ENCODE data around the gene TLR10. TPM values are rescaled to one million over a fixed set of nuclear protein-coding genes. Genes with fewer than 3 reads are reported as not detected.

Gene TLR10
- total and polyA plus RNA-seq, 9 of the 15 experiments (the other 6 are each of a cell fraction or from before 2014, with no cell fraction given): 0.03 to 0.05 TPM; not detected in 7

DNA sequence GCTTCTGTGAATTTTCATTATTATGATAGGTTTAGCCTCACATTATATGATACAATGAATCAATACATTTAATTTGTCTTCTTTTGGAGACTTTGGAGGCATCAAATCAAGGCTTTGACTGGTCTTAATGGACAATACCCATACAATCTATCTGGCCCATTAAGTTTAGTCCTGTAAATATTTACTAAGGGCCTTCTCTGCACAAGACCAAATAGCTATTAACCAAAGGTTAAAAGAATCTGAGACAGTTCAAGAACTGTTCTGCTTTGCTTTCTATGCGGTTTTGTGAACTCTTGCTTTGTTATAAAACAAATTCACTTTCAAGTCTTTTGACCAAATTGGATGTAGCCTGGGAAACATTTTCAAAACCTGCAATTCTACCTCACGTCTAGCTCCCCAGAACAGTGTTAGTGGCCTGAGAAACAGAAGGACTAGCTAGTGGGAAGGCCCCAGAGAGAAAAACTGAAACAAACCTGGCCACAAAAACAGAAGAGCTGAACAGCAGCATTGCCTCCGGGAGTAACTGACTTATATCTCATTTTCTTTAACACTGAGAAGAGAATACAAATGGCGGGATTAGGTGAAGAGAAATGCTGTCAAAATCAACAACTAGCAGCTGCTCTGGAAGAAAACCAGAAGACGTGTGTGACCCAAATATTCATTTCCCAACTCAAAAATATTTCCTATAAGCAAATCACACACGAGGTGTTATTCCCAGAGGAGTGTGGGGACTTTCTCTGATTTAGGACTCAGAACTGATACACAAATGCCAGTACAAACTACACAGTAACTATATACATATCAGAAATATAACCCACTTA, 21.3 kb upstream of the TLR10 start:
- no peaks in the 10 kb centered on the region for H4K20me1 ChIP-seq (replicated peaks; ENCODE audit: control insufficient read depth, insufficient read depth, low read length)
- H3K4me3 ChIP-seq: no peak overlapping the region
- 26% methylated on average over 6 of the region's 6 CpGs for WGBS (ENCODE audit: insufficient coverage, low coverage, missing lambda C conversion rate)
- ChIA-PET POLR2A (interaction anchor here (0.6 kb wide), 1 partner anchor 242 kb away, joined by 3 read pairs; no protein-coding TSS in a partner anchor), CTCF (ENCODE audit: low intra/inter-chr PET ratio) (interaction anchor here (0.7 kb wide), 1 partner anchor 189 kb away, joined by 3 read pairs; no protein-coding TSS in a partner anchor)
- no peaks in the 10 kb centered on the region for H3K9me3 ChIP-seq (replicated peaks; ENCODE audit: control insufficient read depth, insufficient read depth, low read depth, low read length)
- no peaks in the 10 kb centered on the region for H3K27me3 ChIP-seq (ENCODE audit: control insufficient read depth in 2 of 2, insufficient read depth in 2 of 2, low read length in 2 of 2)
- H2AFZ ChIP-seq (ENCODE audit: low read depth, low read length): peak overlapping the region; percentile 44; the same call in 1 of the 2 replicates
- H3K4me1 ChIP-seq (replicated peaks in 1 of 2; ENCODE audit: control insufficient read depth in 2 of 2, insufficient read depth in 2 of 2, low read length in 2 of 2): no peaks in the 10 kb centered on the region
- BruUV-seq (replicated peaks): TSS peak; percentile 41
- FAIRE-seq (no peak), DNase-seq (ENCODE audit: extremely low read depth in 1 of 4, low spot score in 3 of 4) (no peak), ATAC-seq (no peak)
- H3K27ac ChIP-seq (ENCODE audit: extremely low read depth, low read depth, low read length): no peak overlapping the region
- H3K9ac ChIP-seq (ENCODE audit: insufficient read depth in 1 of 2, low read depth in 2 of 2, low read length in 2 of 2): no peak overlapping the region
- no peaks in the 10 kb centered on the region for H3K79me2 ChIP-seq (ENCODE audit: control insufficient read depth, insufficient read depth, low read length)
- no peaks in the 10 kb centered on the region for H3K36me3 ChIP-seq (ENCODE audit: control insufficient read depth, insufficient read depth, low read length)
- no peaks in the 10 kb centered on the region for H3K9me1 ChIP-seq (ENCODE audit: control insufficient read depth, insufficient read depth, low read length)
- in situ Hi-C loops (cut with MboI) (no loop called here), intact Hi-C loops (cut with micrococcal nuclease) (loop anchor here (5.0 kb wide), 1 partner anchor 47 kb away; no protein-coding TSS in a partner anchor)
- no peak overlapping the region for H3K4me2 ChIP-seq (ENCODE audit: insufficient read depth, low read length)
- no peak for TF ChIP-seq YBX1 (IDR thresholded peaks at IDR 0.05)
- no peak for TF ChIP-seq ZNF41 (CRISPR knock-in tag; conservative IDR thresholded peaks at IDR 0.05)
- TF ChIP-seq ZNF121 (CRISPR knock-in tag; conservative IDR thresholded peaks at IDR 0.05): no peak
- no peak for TF ChIP-seq KLF6 (CRISPR knock-in tag; IDR thresholded peaks at IDR 0.05; ENCODE audit: borderline replicate concordance)
- TF ChIP-seq, protein P1, sequence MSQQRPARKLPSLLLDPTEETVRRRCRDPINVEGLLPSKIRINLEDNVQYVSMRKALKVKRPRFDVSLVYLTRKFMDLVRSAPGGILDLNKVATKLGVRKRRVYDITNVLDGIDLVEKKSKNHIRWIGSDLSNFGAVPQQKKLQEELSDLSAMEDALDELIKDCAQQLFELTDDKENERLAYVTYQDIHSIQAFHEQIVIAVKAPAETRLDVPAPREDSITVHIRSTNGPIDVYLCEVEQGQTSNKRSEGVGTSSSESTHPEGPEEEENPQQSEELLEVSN (IDR thresholded peaks at IDR 0.05; ENCODE audit: borderline replicate concordance in 1 of 2, extremely low read depth in 1 of 2, insufficient read depth in 1 of 2, insufficient read length in 1 of 2, low read depth in 1 of 2, low read length in 1 of 2, poor library complexity in 1 of 2, severe bottlenecking in 1 of 2): no peak
- no peak for TF ChIP-seq ZNF431 (CRISPR knock-in tag; IDR thresholded peaks at IDR 0.05)
- no peak for TF ChIP-seq KHSRP (IDR thresholded peaks at IDR 0.05)
- TF ChIP-seq, protein P2, sequence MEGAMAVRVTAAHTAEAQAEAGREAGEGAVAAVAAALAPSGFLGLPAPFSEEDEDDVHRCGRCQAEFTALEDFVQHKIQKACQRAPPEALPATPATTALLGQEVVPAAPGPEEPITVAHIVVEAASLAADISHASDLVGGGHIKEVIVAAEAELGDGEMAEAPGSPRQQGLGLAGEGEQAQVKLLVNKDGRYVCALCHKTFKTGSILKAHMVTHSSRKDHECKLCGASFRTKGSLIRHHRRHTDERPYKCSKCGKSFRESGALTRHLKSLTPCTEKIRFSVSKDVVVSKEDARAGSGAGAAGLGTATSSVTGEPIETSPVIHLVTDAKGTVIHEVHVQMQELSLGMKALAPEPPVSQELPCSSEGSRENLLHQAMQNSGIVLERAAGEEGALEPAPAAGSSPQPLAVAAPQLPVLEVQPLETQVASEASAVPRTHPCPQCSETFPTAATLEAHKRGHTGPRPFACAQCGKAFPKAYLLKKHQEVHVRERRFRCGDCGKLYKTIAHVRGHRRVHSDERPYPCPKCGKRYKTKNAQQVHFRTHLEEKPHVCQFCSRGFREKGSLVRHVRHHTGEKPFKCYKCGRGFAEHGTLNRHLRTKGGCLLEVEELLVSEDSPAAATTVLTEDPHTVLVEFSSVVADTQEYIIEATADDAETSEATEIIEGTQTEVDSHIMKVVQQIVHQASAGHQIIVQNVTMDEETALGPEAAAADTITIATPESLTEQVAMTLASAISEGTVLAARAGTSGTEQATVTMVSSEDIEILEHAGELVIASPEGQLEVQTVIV (CRISPR knock-in tag; IDR thresholded peaks at IDR 0.05; ENCODE audit: borderline replicate concordance): no peak
- TF ChIP-seq SNRNP70 (optimal IDR thresholded peaks at IDR 0.05; ENCODE audit: low read depth, low read length): no peak
- TF ChIP-seq GMEB1 (CRISPR knock-in tag; IDR thresholded peaks at IDR 0.05): no peak
- no peak for TF ChIP-seq MCM2 (IDR thresholded peaks at IDR 0.05; ENCODE audit: low read depth)
- no peak for TF ChIP-seq MYBL2 (IDR thresholded peaks at IDR 0.05; ENCODE audit: low read depth)
- TF ChIP-seq MYBL2 (CRISPR knock-in tag; IDR thresholded peaks at IDR 0.05; ENCODE audit: borderline replicate concordance): no peak
- TF ChIP-seq, protein P3, sequence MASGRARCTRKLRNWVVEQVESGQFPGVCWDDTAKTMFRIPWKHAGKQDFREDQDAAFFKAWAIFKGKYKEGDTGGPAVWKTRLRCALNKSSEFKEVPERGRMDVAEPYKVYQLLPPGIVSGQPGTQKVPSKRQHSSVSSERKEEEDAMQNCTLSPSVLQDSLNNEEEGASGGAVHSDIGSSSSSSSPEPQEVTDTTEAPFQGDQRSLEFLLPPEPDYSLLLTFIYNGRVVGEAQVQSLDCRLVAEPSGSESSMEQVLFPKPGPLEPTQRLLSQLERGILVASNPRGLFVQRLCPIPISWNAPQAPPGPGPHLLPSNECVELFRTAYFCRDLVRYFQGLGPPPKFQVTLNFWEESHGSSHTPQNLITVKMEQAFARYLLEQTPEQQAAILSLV (tag; IDR thresholded peaks at IDR 0.05): no peak

Measured in K562 (cell line).